Transverse colon (tissue), 4 donors: ENCODE results near the gene RIOK2.

ENCODE experiments used
- EP300 ChIP-seq: sonication (generic); formaldehyde crosslinking; IDR thresholded peaks from one replicate; pipeline ENCODE4 v1.6.1; 2017; ENCODE audit warnings: antibody characterized with exemption, low read depth
- POLR2A ChIP-seq: fragments of 450-650 bp; IDR thresholded peaks from one replicate; pipeline ENCODE4 v1.6.1; 2016; ENCODE audit warnings: antibody characterized with exemption, mild to moderate bottlenecking, moderate library complexity
- POLR2AphosphoS5 ChIP-seq, 3 donors: sonication (generic); formaldehyde crosslinking; IDR thresholded peaks; one replicate each; pipeline ENCODE4 v1.6.1; 2016; ENCODE audit warnings: antibody characterized with exemption in 3 of 3
- TF ChIP-seq, protein P1 (sequence below), 5 experiments: fragments of 200-600 bp in 3 of 5; fragments of 450-650 bp in 2 of 5; sonication (generic) in 3 of 5; IDR thresholded peaks; 1 replicate in 2 of 5; 2 replicates in 3 of 5; pipeline ENCODE4 v1.5.1; 2016 to 2017; ENCODE audit warnings: antibody characterized with exemption in 5 of 5, inconsistent platforms in 3 of 5, mild to moderate bottlenecking in 2 of 5, moderate library complexity in 1 of 5

DNA sequence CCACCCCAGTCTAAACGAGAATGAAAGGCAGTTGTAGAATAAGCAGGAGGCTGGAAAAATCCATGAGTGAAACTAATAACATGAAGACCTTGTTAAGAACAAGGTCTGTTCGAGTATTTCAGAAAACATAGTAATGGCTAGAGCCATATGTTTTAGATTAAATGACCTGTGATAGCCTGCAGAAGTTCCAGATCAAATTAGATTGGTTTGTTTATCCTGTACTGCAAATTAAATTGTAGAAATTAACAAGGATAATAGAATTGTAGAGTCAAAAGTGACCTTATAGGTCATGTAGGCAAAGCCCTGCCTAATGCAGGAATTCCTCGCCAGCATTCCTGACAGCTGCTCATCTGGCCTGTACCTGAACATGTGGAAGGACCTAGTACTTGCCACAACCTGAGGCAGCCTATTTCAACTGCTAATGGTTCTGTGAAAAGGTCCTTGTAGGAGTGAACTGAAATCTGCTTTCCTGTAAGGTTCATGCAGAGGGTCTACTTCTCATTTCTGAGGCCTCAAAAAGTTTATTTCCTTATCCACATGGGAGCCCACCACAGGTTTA, 57.8 kb downstream of the RIOK2 start:
- no peak for TF ChIP-seq POLR2A
- TF ChIP-seq, protein P1, sequence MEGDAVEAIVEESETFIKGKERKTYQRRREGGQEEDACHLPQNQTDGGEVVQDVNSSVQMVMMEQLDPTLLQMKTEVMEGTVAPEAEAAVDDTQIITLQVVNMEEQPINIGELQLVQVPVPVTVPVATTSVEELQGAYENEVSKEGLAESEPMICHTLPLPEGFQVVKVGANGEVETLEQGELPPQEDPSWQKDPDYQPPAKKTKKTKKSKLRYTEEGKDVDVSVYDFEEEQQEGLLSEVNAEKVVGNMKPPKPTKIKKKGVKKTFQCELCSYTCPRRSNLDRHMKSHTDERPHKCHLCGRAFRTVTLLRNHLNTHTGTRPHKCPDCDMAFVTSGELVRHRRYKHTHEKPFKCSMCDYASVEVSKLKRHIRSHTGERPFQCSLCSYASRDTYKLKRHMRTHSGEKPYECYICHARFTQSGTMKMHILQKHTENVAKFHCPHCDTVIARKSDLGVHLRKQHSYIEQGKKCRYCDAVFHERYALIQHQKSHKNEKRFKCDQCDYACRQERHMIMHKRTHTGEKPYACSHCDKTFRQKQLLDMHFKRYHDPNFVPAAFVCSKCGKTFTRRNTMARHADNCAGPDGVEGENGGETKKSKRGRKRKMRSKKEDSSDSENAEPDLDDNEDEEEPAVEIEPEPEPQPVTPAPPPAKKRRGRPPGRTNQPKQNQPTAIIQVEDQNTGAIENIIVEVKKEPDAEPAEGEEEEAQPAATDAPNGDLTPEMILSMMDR (IDR thresholded peaks at IDR 0.05), result no peak
- TF ChIP-seq EP300, result no peak
- TF ChIP-seq POLR2AphosphoS5 (IDR thresholded peaks at IDR 0.05), result no peak
